Naive thymus-derived CD8-positive, alpha-beta T cell (primary cell): Measurements from ENCODE around the gene FH. TPM values are rescaled to one million over a fixed set of nuclear protein-coding genes. Genes with fewer than 3 reads are reported as not detected.

Experiments used
- polyA plus RNA-seq, 3 donors: library from polyadenylated mRNA; unstranded; fragments of 300-500 nt; fragmentation: Illumina TruSeq; gene quantifications; one replicate each; pipeline ENCODE4 v1.2.3, GENCODE V29; 2021
- total RNA-seq, 8 experiments: library from RNA in 2 of 8; stranded (reverse) in 2 of 8; gene quantifications; one replicate each; pipeline ENCODE4 v1.2.3 and lab custom pipeline; 2021 to 2026

The FH gene
- total and polyA plus RNA-seq, 5 experiments from 2014 or later, result 30.3 to 44.8 (median 34.7) TPM

Other genes starting within 250 kb of the FH start
- not detected for gene RGS7, start 162.6 kb downstream of the FH start, total RNA-seq
- gene RGS7, start 162.6 kb downstream of the FH start, polyA plus RNA-seq, result not detected
- gene KMO, start 12.6 kb upstream of the FH start, total RNA-seq, result under 1 TPM; 0.57 to 0.71 TPM
- gene KMO, start 12.6 kb upstream of the FH start, polyA plus RNA-seq, result not detected
- 10 to 100 TPM; 23.3 to 24.0 TPM for gene CHML, start 120.6 kb upstream of the FH start, total RNA-seq
- 1 to 10 TPM; 6.0 to 6.6 (median 6.5) TPM for gene CHML, start 120.6 kb upstream of the FH start, polyA plus RNA-seq
- 10 to 100 TPM; 11.5 to 11.9 TPM for gene OPN3, start 120.6 kb upstream of the FH start, total RNA-seq
- 10 to 100 TPM; 24.4 to 36.0 (median 33.5) TPM for gene OPN3, start 120.6 kb upstream of the FH start, polyA plus RNA-seq
- under 1 TPM; 0.49 to 0.69 TPM for gene WDR64, start 132.5 kb upstream of the FH start, total RNA-seq
- under 1 TPM in 1 of 3 donors, not detected in 2; 0.28 TPM for gene WDR64, start 132.5 kb upstream of the FH start, polyA plus RNA-seq